Kasumi-1 (cell line): ENCODE data around the gene APLNR.

Experiments used
- DNase-seq, 2 experiments: peaks; one replicate each; lab custom pipeline; 2025; lab: John Stamatoyannopoulos, UW

The APLNR gene

DNA sequence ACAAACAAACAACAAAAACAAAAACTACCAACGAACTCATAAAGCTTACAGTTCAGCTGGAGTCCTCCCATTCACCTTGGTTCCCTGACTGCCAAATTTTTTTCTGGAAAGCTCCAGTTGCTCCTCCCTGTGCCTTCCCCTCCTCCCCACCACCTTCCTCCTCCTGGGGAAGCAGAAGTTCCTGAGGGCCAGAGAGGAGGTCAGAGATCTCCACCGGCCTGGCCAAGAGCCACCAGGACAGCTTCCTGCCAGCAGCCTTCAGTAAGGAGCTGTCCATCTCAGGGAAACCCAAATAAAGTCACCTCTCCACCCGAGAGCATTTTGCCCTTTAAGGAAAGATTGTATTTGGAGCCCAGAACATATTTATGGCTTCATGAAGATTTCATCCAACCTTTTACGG is 20.0 kb downstream of the APLNR start:
- DNase-seq, result no peak

GRCh38 chr11:57216463-57216862 is 20.6 kb downstream of the APLNR start:
- no peak for DNase-seq

DNA sequence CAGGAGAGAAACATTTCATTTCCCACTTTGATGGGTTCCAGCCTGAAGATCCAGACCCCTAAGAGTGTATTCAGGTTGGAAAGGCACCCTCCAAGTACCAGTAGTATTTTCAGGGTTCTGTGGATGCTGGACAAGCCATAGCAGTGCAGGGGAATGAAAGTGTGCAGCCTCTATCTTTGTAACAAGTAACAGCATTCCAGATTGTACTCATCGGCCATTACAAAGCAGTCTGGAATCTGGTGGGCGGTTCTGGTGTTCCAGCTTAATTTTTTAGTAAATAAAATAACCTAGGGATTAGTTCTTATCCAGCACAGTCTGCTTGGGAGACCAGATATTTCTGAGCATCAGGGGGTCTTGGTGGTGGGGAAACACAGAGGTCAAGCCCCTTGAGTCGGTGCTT is 22.6 kb downstream of the APLNR start:
- no peak for DNase-seq

- no peak for DNase-seq
Observed at GRCh38 chr11:57214098-57214417, 23.0 kb downstream of the APLNR start.

GRCh38 chr11:57213342-57214097 is 23.5 kb downstream of the APLNR start:
- DNase-seq, result peak; percentile 70 to 89

DNA sequence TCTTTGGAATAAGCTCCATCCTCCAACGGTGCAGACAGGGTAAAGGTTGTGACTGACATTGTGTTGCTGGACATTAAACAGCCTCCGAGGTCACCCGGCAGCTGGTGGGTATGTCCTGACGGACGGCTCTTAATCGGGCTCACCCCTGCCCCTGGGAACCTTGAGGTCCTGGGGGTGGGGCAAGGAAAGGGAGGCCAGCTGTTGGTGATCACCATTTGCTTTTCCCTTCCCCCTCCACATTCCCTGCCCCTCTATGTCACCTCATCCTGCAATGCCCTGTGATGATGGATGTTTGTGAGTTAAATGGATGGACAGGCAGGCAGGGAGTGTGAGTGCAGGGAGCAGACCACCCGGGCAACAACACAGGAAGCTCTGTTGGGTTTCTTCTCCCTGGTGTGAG is 26.3 kb downstream of the APLNR start:
- no peak for DNase-seq

DNA sequence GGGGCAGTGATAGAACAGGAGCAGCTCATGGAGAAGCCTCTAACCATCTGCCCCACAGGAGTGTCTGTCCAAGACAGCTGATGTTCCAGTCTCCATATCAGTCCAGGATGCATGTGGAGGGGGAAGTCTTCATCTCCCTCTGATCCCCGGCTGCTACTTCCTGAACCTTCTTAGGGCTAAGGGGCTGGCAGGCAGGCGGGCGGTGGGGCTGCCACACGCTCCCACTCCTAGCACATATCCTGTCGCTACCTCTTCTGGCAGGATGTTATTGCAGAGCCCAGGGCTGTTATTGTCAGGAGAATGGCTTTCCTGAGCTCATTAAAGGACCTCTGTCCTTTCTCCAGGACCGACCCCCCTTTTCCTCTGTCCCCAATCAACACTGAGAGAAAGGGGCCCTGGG is 29.9 kb downstream of the APLNR start:
- no peak for DNase-seq

DNA sequence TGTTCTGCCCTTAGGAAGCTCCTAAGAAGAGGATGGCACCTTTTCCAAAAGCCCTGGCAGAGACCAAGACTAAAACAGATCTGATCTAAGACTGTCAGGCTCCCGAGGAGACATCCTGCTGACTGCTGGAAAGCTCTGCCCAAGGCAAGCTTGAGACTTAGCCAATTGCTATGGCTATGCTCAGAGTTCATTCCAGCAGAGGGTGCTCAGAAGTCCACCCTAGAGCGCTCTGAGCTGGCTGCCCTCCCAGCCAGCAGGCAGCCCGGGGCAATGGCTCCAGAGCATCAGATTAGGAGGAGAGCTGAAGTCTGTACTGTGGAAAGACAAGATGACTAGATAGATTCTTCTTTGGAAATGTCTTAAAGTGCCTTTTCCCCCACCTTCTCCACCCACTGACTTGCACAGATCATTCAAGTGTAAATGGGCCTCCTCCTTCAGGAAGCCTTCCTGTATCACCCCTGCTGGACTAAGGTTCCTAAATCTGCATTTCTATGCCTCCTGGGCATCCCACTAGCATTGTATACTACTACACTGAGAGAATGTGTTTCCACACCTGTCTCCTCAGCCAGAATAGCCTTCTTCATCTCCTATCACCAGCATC is 31.9 kb downstream of the APLNR start:
- no peak for DNase-seq

DNA sequence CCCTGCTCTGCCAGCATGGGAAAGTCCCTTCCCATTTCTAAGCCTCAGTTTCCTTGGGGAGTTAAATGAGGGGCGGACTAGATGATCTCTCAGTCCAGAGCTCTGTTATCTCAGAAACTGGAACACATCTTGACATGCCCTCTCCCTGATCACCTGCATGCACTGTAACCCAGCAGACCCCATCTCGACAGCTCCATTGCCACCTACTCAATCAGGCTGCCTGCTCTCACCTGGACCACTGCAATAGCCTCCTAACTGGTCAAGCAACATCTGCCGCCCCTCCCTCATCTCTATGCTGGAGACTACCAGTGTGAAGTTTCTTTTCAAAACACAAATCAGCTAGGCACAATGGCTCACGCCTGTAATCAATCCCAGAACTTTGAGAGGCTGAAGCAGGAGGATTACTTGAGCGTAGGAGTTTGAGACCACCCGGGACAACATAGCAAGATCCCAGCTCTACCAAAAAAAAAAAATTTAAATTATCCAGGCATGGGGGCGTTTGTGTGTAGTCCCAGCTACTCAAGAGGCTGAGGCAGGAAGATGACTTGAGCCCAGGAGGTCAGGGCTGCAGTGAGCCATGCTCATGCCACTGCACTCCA is 33.1 kb downstream of the APLNR start:
- no peak for DNase-seq

DNA sequence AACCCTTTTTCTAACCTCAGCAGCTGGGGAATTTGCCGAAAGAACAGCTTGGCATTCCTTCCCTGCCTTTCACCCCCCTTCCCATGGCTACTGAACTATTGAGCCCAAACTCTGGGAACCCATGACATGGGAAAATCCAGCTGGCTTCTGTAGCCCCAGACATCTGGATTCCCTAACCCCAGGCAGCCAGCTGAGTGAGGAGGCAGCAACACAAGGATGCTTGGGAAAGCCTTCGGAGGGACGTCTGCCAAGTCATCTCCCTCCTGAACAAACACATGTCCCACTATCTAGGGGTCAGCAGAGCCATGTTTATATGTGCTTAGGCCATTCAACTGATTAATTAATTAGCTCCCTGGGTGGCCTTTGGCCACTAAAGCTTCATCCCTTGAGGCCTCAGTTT is 33.7 kb downstream of the APLNR start:
- no peak for DNase-seq

DNA sequence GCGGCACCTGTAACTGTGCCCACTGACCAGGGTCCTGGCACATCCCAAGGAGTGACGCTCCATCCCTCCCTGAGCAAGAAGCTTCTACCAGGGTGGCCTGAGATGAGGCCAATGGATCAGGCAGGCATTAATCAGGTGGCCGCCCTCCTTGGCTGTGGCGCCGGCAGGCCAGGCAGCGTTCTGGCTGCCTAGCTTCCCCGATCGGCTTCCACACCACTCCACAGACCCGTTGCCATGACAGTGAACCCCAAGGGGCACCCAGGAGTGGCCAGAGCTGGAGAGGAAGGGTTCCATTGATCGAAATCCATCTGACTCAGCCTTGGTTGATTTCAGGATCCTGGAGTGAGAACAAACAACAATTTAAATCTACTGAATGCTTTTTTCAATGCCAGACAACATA is 34.8 kb downstream of the APLNR start:
- DNase-seq, result no peak

DNA sequence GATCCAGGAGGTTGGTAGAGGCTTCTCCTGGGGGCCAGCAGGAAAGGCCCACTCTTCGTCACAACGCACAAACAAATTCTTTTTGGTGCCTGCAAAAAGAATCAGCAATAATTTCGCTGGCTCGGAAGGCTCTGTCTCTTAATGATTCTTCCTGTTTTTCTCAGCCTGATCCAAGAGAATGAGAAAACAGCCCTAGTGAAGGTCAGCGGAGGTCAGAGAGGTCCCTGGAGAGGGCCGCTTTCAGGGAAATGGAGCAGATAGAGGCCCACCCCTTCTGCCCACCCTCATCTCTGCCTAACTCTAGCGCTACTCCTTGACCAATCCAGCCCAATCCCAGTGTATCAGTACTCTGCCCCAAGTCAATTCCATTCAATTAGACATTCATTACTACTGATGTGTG is 36.1 kb downstream of the APLNR start:
- DNase-seq, result no peak

- no peak for DNase-seq
Observed at GRCh38 chr11:57199330-57199729, 37.7 kb downstream of the APLNR start.

DNA sequence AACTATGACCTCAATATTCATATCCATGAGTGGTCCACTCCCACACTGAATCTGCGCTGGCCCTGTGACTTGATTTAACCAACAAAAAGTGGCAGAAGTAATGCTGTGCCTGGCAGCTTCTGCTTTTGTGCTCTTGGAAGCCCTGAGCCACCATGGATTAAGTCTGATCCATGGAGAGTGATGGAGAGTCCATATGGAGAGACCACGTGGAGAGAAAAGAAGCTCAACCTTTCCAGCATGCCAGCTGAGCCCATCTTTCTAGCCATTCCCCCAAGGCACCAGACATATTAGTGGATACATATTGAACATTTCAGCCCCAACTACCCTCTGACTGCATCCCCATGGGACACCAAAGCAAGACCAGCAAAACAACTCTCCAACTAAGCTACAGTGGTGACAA is 39.3 kb downstream of the APLNR start:
- no peak for DNase-seq

GRCh38 chr11:57196596-57196995 is 40.5 kb downstream of the APLNR start:
- no peak for DNase-seq

DNA sequence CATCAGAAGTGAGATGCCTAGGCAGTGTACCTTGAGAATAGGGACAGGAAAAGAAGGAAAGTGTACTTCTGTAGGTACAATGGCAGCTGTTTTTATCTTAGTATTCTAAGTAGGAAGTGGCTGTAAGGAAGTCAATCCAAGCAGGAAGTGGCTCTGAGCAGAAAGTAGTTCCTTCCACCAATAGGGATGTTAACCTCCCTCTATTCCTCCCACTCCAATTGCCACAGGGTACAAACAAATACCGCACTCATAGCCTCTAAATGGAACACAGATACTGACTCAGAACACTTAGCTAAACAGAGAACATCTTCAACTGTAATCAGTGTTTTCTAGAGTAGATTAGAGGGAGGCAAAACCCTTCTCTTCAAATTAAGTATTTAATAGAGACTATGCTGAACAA is 44.7 kb downstream of the APLNR start:
- no peak for DNase-seq

DNA sequence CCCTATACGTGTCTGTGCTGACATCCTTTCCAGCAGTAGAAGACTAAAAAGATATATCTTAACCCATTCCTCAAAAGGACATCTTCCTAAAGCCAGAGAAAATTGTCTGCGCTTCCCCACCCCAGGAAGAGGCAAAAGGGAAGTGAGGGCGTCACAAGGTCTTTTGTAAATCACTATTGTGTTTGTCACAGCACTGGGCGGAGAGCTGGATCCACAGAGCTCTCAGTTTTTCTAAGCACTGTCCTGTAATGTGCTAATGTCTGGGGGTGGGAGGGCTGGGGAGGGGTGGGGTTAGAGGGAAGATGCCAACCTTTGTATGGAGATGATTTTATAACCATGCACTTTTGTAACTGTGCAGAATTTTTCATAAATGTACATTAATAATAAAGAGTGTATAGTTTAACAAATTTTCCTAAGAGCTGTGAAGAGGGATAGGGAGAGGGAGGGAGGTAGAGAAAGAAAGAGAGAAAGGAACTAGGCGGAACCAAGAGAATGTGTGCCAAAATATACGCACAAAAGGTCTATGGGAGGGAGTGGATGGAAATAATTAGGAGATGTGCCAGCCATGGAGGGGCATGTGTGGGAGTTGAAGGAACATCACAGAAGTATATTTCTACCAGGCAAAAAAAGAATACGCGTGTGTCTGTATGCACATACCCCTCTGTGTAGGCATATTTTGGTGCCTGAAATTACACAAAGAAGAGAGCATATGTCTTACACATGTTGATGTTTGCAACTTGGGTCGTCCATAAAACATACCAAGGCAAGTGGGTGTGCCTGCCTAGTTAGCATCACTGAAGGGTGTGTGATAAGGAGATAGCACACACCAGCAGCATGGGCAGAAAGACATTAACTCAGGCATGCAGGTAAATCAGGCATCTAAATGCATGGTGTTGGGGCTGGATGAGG is 45.5 kb downstream of the APLNR start:
- DNase-seq, result no peak

DNA sequence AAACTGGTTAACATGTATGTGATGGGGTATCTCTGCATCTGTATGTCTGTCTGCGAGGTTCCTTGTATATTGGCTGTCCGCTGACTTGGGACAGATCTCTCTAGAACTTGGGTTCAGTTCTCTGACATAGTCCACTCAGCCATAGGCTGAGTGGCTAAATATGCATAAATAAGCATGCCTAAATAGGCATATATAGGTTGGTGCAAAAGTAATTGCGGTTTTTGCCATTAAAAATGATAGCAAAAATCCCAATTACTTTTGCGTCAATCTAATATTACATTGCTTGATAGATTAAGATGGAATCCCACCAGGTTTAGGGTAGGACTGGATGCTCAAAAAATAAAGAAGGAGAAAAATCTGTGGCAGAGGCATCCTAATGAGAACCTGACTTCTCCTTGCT is 46.5 kb downstream of the APLNR start:
- no peak for DNase-seq
